Breast epithelium (tissue), 4 donors: ENCODE results near the gene ARPC5L. TPM values are rescaled to one million over a fixed set of nuclear protein-coding genes. Genes with fewer than 3 reads are reported as not detected.
"Not testable (repeated sequence)": the region's sequence is repeated elsewhere in the genome, so short reads cannot be mapped to it uniquely, and the experiment has no call there.

Experiments used
- DNase-seq, 2 donors: peaks; one replicate each; pipeline ENCODE4 v3.0.0-alpha.2; 2019; ENCODE audit warnings: low spot score in 2 of 2
- H3K27ac ChIP-seq, 2 donors: fragments of 200-600 bp; sonication (generic) in 1 of 2; one replicate each; pipeline ENCODE4 v1.5.1; 2016 to 2019; ENCODE audit warnings: mild to moderate bottlenecking in 1 of 2
- H3K27me3 ChIP-seq, 2 donors: fragments of 200-600 bp; sonication (generic) in 1 of 2; one replicate each; pipeline versions ENCODE4 v1.5.1 to v1.6.0; 2017 to 2019; ENCODE audit warnings: control low read depth in 1 of 2, mild to moderate bottlenecking in 1 of 2
- H3K36me3 ChIP-seq: fragments of 200-600 bp; one replicate; pipeline ENCODE4 v1.5.1; 2019
- H3K4me1 ChIP-seq, 2 donors: fragments of 200-600 bp; sonication (generic); one replicate each; pipeline ENCODE4 v1.5.1; 2016 to 2019; ENCODE audit warnings: control low read depth in 1 of 2
- H3K4me3 ChIP-seq, 3 donors: fragments of 200-600 bp; sonication (generic); 1 replicate in 2 of 3; 2 replicates in 1 of 3; pipeline ENCODE4 v1.5.1; 2016 to 2019; ENCODE audit warnings: mild to moderate bottlenecking in 3 of 3, moderate library complexity in 2 of 3
- H3K9me3 ChIP-seq, 2 donors: fragments of 200-600 bp; sonication (generic) in 1 of 2; one replicate each; pipeline ENCODE4 v1.5.1; 2016 to 2019; ENCODE audit warnings: control low read depth in 1 of 2
- POLR2A ChIP-seq: fragments of 450-650 bp; IDR thresholded peaks from one replicate; pipeline ENCODE4 v1.6.1; 2016; ENCODE audit warnings: antibody characterized with exemption, mild to moderate bottlenecking, moderate library complexity
- POLR2AphosphoS5 ChIP-seq, 3 donors: sonication (generic); formaldehyde crosslinking; IDR thresholded peaks; one replicate each; pipeline ENCODE4 v1.6.1; 2017; ENCODE audit warnings: antibody characterized with exemption in 3 of 3
- intact Hi-C: fragments of 100-400 bp; cut with DNase I; formaldehyde crosslinking; loops from one replicate; pipeline ENCODE4 v1.15.1; 2023; ENCODE audit warnings: low total_unique reads
- total RNA-seq, 3 donors: library from RNA; depleted of rRNA; stranded (reverse); fragments of >200 nt; gene quantifications; one replicate each; pipeline ENCODE4 v1.1.0, GENCODE V29; 2016
- TF ChIP-seq, protein P1 (sequence below), 3 donors: fragments of 450-650 bp; IDR thresholded peaks; one replicate each; pipeline ENCODE4 v1.5.1; 2016 to 2017; ENCODE audit warnings: antibody characterized with exemption in 3 of 3, mild to moderate bottlenecking in 3 of 3, moderate library complexity in 3 of 3

The ARPC5L gene
- total RNA-seq, 3 donors from 2014 or later: 12.5 to 25.6 (median 22.0) TPM

DNA sequence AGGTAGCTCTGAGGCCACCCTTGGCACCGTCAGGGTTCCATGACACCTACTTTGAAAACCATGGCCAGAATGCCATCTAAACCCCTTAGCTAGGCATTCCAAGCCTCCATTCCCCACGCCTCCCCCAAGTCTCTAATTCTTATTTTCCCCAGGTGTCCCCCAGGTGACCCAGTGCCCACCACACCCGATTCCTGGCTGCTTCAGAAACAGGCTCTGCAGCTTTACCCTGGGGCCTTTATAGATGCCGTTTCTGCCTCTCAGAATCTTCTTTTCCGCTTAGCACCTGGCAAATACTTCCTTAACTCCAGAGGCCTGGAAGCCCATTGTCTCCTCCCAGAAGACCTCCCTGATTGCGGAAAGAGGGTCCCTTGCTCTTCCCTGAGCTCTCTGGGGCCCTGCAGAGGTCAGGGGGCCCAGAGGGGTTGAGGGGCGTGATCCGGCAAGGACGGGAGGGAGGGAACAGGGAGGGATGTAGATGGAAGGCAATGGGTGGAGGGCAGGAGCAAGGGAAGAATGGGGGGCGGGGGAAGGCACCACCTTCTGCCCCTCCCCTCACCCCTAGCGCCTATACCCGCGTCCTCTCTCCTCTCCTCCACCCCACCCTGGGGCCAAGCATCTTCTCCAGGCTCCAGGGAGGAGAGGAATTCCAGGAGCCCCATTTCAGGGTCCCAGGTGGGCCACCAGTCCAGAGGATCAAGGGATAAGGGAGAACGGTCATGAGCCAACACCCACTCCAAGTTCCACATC, 20.7 kb upstream of the ARPC5L start:
- Histone ChIP-seq H3K4me3 (no peak overlapping the region), H3K4me1 (no peaks in the 10 kb centered on the region), H3K36me3 (no peaks in the 10 kb centered on the region), H3K27me3 (no peaks in the 10 kb centered on the region), H3K27ac (no peak overlapping the region), H3K9me3 (no peaks in the 10 kb centered on the region)
- intact Hi-C loops: no loop called here
- no peak for DNase-seq
- TF ChIP-seq POLR2A: no peak
- TF ChIP-seq POLR2AphosphoS5 (IDR thresholded peaks at IDR 0.05): no peak
- TF ChIP-seq, protein P1, sequence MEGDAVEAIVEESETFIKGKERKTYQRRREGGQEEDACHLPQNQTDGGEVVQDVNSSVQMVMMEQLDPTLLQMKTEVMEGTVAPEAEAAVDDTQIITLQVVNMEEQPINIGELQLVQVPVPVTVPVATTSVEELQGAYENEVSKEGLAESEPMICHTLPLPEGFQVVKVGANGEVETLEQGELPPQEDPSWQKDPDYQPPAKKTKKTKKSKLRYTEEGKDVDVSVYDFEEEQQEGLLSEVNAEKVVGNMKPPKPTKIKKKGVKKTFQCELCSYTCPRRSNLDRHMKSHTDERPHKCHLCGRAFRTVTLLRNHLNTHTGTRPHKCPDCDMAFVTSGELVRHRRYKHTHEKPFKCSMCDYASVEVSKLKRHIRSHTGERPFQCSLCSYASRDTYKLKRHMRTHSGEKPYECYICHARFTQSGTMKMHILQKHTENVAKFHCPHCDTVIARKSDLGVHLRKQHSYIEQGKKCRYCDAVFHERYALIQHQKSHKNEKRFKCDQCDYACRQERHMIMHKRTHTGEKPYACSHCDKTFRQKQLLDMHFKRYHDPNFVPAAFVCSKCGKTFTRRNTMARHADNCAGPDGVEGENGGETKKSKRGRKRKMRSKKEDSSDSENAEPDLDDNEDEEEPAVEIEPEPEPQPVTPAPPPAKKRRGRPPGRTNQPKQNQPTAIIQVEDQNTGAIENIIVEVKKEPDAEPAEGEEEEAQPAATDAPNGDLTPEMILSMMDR (IDR thresholded peaks at IDR 0.05): no peak

GRCh38 chr9:124843456-124844034, 18.4 kb upstream of the ARPC5L start:
- Histone ChIP-seq H3K4me1 (no peaks in the 10 kb centered on the region), H3K4me3 (no peak overlapping the region), H3K9me3 (no peaks in the 10 kb centered on the region), H3K36me3 (no peaks in the 10 kb centered on the region), H3K27ac (no peak overlapping the region), H3K27me3 (no peaks in the 10 kb centered on the region)
- TF ChIP-seq, protein P1 (IDR thresholded peaks at IDR 0.05): no peak
- no peak for TF ChIP-seq POLR2AphosphoS5 (IDR thresholded peaks at IDR 0.05)
- TF ChIP-seq POLR2A: no peak
- intact Hi-C loops: no loop called here
- DNase-seq: no peak

GRCh38 chr9:124844291-124844690, 17.6 kb upstream of the ARPC5L start:
- no peak for DNase-seq
- Histone ChIP-seq H3K27me3 (no peaks in the 10 kb centered on the region), H3K27ac (no peak overlapping the region), H3K4me1 (no peaks in the 10 kb centered on the region), H3K4me3 (no peak overlapping the region), H3K36me3 (no peaks in the 10 kb centered on the region), H3K9me3 (no peaks in the 10 kb centered on the region)
- intact Hi-C loops: no loop called here
- TF ChIP-seq POLR2A (no peak), POLR2AphosphoS5 (IDR thresholded peaks at IDR 0.05) (no peak)
- TF ChIP-seq, protein P1 (IDR thresholded peaks at IDR 0.05): no peak

GRCh38 chr9:124846467-124846866, 15.5 kb upstream of the ARPC5L start:
- H3K27ac ChIP-seq, H3K27me3 ChIP-seq, H3K4me1 ChIP-seq, DNase-seq, intact Hi-C loops, H3K4me3 ChIP-seq, H3K36me3 ChIP-seq, H3K9me3 ChIP-seq: not testable (repeated sequence)

GRCh38 chr9:124846969-124847368, 15.0 kb upstream of the ARPC5L start:
- no peaks in the 10 kb centered on the region for H3K9me3 ChIP-seq
- no peaks in the 10 kb centered on the region for H3K4me1 ChIP-seq
- DNase-seq: no peak
- intact Hi-C loops: no loop called here
- H3K4me3 ChIP-seq: no peak overlapping the region
- no peak overlapping the region for H3K27ac ChIP-seq
- no peaks in the 10 kb centered on the region for H3K27me3 ChIP-seq
- TF ChIP-seq POLR2AphosphoS5 (IDR thresholded peaks at IDR 0.05): no peak
- TF ChIP-seq POLR2A: no peak
- TF ChIP-seq, protein P1 (IDR thresholded peaks at IDR 0.05): no peak
- H3K36me3 ChIP-seq: no peaks in the 10 kb centered on the region
